Thyroid gland (tissue), 4 donors: ENCODE measurements around the gene PVALB.

Experiments
- POLR2A ChIP-seq, 2 donors: fragments of 450-650 bp; IDR thresholded peaks; one replicate each; pipeline ENCODE4 v1.6.1; 2017; ENCODE audit warnings: antibody characterized with exemption in 2 of 2, mild to moderate bottlenecking in 2 of 2, moderate library complexity in 1 of 2
- TF ChIP-seq, protein P1 (sequence below), 6 experiments: fragments of 200-600 bp in 3 of 6; fragments of 450-650 bp in 3 of 6; sonication (generic) in 3 of 6; IDR thresholded peaks; one replicate each; pipeline ENCODE4 v1.5.1; 2016 to 2019; ENCODE audit warnings: antibody characterized with exemption in 6 of 6, mild to moderate bottlenecking in 2 of 6, inconsistent platforms in 1 of 6, moderate library complexity in 1 of 6

DNA sequence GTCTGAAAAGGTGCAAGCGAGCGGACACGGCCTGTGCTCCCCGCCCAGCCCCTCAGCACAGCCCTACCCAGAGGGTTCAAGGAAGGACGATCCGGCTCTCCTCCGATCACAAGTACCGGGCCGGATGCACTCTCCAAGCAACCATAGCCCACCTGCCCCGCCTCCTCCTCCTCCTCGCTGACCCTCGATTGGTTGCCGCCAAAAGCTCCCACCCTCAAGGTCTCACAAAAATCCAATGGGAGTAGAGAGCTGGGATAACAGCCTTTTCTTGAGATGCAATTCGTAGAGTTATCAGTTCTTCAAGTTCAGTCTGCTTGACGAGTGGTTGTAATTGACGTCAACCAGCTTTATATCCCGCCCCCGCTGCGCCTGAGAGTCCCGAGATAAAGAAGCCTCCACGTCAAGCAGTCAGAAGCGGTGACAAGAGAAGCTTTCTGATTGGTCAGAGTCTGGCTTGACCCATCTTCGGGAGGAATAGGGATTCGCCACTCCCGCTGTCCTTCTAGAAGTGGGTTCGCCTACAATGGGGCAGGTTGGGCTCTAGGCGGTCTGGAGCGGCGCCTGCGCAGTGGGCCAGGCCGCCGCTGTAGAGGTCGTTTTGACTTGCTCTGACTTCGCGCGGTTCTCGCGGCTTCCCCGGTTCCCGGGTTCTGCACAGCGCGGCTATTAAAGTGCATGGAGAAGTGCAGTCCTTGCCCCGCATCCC lies 40.7 kb downstream of the PVALB start, which contains the start of gene IFT27:
- TF ChIP-seq, protein P1, sequence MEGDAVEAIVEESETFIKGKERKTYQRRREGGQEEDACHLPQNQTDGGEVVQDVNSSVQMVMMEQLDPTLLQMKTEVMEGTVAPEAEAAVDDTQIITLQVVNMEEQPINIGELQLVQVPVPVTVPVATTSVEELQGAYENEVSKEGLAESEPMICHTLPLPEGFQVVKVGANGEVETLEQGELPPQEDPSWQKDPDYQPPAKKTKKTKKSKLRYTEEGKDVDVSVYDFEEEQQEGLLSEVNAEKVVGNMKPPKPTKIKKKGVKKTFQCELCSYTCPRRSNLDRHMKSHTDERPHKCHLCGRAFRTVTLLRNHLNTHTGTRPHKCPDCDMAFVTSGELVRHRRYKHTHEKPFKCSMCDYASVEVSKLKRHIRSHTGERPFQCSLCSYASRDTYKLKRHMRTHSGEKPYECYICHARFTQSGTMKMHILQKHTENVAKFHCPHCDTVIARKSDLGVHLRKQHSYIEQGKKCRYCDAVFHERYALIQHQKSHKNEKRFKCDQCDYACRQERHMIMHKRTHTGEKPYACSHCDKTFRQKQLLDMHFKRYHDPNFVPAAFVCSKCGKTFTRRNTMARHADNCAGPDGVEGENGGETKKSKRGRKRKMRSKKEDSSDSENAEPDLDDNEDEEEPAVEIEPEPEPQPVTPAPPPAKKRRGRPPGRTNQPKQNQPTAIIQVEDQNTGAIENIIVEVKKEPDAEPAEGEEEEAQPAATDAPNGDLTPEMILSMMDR (IDR thresholded peaks at IDR 0.05), result no peak
- peak in 1 of 2 donors; percentile 89 for TF ChIP-seq POLR2A (IDR thresholded peaks at IDR 0.05)
